ENCODE measurements around the gene TNNI2.

The TNNI2 gene

DNA sequence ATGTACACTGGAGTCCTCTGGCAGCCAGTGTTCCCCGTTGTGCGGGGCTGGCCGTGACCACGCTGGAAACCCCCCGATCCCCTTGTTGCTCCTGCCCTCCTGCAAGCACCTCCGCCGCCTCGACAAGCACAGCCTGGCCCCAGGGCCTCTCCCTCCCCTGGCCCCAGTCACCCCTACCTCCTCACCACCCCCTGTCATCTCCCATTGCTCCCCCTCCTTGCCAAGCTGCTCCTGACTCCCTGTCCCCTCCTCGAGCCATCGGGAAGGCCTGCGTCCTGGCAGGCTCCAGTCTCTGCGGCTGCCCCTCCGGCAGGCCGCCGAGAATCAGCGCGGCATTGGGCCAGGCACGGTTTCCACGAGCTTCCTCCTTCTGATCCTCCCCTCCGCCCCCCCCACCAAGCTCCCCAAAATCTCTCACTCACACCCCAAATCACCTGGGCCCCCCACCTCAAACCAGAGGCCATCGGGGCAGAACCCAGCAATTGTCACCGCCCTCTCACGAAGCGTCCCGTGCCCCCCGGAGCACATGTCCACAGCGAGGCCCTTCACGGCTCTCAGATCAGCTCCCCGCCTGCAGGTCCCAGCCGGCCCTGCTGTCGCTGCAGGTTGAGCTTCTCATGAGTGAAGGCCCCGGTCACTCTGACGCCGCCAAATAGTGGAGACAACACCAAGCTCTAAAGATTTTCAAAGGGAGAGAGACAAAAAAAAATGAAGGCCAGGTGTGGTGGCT lies 8.4 kb downstream of the TNNI2 start:
- no peak for DNase-seq (ENCODE audit: low spot score)

GRCh38 chr11:1847926-1848639 lies 9.3 kb downstream of the TNNI2 start:
- no peak for DNase-seq (ENCODE audit: low spot score)

DNA sequence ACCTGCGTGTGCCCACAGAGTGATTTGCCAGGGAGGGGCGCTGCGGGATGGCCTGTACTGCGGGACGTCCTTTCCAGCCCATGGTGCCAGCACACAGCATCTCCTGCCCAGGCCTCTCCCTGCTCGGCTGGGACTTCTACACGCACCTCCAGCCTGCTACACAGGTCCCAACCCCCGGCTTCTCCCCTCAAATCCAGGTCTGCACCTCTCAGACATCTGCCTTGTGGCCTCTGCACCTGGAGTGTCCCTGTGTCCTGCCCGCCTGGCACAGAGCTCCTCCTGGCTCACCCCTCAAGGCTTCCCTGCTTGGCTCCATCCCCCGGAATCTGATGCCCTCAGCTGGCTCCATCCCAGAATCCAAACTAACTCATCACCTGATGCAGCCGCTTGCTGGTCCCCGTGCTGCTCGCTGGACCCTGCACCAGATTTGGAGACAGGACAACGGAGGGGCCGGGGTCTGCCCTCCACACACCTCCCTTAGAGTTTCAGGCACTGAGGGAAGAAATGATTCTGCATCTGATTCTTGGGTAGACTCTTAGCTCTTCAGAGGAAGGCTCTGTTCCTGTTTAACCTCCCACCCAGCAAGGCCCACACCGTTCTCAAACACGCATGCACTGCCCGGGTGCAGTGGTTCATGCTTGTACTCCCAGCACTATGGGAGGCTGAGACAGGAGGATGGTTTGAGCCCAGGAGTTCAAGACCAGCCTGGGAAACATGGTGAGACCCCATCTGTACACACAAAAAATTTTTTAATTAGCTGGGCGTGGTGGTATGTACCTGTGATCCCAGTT lies 10.1 kb downstream of the TNNI2 start:
- no peak for DNase-seq (ENCODE audit: low spot score)

- no peak for DNase-seq (ENCODE audit: low spot score)
Observed at GRCh38 chr11:1851468-1852180, 12.8 kb downstream of the TNNI2 start.

- no peak for DNase-seq (ENCODE audit: low spot score)
Observed at GRCh38 chr11:1852271-1852876, 13.6 kb downstream of the TNNI2 start.

DNA sequence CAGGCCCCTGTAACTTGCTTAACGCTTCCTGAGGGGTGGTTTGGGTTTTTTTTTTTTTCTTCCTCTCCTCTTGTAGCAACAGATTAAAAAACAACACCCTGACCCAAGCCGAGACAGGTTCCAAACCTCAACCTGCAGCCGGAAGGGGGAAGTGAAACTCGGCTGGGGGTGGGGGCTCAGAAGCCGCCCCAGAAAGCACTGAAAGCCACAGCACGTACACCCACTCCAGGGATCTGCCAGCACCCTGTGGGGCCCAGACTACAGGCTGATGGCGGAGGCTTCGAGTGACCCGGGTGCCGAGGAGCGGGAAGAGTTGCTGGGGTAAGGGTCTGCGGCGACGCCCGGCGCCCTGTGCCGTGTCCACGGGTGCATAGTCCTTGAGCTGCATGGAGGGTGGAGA lies 14.1 kb downstream of the TNNI2 start, which contains the start of gene LSP1:
Gene LSP1 (plus strand): TSS at position 208 of the 400 bp plus-strand sequence. CDS start 61 bp downstream, at position 269.
- no peak for DNase-seq (ENCODE audit: low spot score)

DNA sequence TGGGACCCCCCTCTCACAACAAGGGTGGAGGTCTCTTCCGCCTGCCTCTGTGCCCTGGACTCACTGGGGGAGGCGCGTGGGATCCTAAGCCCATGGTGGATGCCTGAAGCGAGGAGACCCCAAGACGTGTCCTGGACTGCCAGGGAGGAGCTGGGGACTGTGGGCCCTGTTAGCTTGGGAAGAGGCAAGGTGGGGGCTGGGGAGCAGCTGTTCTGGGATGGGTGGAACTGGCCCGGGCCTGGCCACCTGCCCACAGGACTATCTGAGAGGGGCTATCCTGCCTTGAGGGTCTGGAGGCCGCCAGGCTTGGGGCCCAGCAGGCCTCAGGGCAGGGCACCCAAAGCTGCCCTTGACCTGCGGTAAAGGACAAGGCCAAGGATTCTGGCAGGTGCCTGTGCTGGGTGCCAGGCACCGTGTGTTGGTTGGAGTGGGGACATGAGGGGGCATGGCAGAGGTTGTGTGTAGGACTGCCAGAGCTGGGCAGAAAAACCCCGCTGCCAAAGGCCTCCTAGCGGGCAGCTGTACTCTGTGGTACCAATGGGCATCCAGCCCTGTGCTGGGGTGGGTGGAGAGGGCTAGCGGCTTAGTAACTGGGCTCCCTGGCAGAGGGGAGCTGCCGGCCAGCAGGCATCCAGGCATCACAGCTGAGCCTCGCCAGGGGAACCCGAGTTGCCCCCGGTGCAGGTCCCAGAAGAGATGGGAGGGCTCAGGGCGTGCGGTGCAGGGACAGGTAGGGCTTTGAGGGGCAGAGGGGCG lies 14.8 kb downstream of the TNNI2 start:
- DNase-seq (ENCODE audit: low spot score), result no peak

DNA sequence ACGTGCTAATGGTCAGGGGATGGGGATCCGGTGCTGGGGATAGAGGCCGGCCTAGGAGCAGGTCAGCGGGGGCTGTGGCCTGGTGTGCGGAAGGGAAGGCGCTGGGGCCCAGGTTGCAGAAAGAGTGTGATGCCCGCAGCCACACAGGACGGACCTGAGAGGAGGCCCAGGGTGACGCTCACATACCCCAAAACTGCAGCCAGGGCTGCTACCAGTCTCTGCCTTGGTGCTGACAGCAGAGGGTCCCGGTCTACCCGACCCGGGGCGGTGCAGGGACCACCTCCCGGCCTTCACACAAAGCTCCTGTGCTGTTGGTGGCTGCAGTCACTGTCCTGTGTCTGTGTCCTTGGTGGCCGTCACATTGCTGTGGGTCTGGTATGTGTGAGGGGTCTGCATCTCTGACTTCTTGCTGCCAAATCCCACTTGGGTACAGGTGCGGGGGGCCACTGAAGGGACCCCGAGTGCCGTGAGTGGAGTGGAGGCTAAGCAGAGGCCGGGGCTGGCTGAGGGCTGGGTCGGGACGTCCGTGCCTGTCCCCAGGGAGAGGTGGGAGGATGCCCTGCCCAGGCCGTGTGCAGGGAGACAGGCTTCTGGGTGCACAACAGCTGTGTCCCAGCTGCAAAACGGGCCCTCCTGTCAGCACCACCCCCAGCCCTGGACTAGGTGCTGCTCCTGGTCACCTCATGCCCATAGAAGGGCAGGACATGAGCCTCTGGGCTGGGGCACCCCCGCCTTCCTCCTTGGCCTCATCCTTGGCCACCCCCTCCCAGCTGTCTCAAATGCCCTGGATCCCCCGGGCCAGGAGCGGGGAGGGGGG lies 15.6 kb downstream of the TNNI2 start:
- DNase-seq (ENCODE audit: low spot score), result no peak

GRCh38 chr11:1854949-1855885 lies 16.4 kb downstream of the TNNI2 start:
- DNase-seq (ENCODE audit: low spot score), result no peak

DNA sequence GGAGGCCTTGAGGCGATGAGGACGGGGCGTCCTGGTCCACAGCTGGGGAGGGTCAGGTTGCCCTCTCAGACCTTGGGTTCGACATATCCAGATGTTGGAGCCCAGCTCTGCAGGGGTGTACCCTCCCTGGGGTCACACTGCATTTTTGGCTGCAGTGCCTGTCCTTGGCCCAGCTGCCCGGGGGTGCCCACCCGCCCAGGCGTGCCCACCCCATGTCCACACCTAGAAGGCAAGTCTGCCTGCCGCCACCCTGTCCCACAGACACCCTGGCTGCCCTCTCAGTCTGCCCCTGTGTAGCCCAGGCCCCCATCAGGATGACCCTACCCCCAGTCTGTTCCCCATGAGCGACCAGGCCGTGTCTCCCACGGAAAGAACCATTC lies 17.1 kb downstream of the TNNI2 start:
- DNase-seq (ENCODE audit: low spot score), result no peak

- DNase-seq (ENCODE audit: low spot score), result no peak
Observed at GRCh38 chr11:1856306-1857005, 17.7 kb downstream of the TNNI2 start.

DNA sequence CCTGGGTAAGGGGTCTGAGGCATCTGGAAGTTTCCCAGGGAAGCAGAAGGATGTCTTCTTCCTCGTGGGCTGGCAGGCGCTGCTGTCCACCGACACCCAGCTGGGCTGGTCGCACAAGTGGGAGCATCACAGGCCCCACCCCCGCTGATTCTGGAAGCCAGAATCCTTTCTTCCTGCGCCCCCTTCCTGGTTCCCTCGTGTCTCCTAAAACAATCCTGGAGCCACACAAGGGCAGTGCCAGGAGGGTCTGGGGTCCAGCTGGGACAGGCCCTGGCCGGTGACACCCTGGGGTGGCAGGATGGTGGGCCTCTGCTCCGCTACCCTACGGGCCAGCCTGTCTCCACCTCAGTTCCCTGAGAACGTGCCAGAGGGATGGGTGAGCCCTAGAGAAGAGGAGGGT lies 18.3 kb downstream of the TNNI2 start:
- no peak for DNase-seq (ENCODE audit: low spot score)

- DNase-seq (ENCODE audit: low spot score), result no peak
Observed at GRCh38 chr11:1858154-1858553, 19.4 kb downstream of the TNNI2 start.

GRCh38 chr11:1858576-1858975 lies 19.8 kb downstream of the TNNI2 start:
- no peak for DNase-seq (ENCODE audit: low spot score)

- DNase-seq (ENCODE audit: low spot score), result no peak
Observed at GRCh38 chr11:1859004-1859403, 20.2 kb downstream of the TNNI2 start.

- no peak for DNase-seq (ENCODE audit: low spot score)
Observed at GRCh38 chr11:1860108-1860507, 21.3 kb downstream of the TNNI2 start.

DNA sequence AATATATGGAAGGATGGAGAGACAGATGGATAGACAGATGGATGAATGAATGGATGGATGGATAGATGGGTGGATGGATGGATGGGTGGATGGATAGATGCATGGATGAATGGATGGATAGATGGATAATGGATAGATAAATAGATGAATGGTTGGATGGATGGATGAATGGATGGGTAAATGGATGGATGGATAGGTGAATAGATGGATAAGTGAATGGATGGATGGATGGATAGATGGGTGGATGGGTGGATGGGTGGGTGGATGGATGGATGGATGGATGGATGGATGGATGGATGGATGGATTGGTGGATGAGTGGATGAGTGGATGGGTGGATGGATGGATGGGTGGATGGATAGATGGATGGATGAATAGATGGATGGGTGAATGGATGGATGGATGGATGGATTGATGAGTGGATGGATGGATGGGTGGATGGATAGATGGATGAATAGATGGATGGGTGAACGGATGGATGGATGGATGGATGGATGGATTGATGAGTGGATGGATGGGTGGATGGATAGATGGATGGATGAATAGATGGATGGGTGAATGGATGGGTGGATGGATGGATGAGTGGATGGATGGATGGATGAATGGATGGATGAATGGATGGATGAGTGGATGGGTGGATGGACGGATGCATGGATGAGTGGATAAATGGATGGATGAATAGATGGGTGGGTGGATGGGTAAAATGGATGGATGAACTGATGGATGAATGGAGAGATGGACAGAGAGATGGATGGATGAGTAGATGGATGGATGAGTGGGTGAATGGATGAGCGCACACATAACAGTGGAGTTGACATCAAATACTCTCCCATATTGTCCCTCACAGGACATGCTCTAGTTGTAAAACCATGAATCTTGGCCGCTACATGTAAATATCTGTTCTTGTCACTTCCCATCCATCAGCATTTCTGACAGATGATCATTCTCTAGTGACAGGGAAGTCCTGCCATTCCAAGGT lies 22.9 kb downstream of the TNNI2 start:
- no peak for DNase-seq (ENCODE audit: low spot score)

Data from GM03348 (cell line).